ENCODE data around the gene OXNAD1. TPM values are rescaled to one million over a fixed set of nuclear protein-coding genes. Genes with fewer than 3 reads are reported as not detected.

Gene OXNAD1
- total RNA-seq, 6 experiments from 2014 or later = 8.1 to 27.2 (median 16.2) TPM

- Histone ChIP-seq H3K4me3 (no peak overlapping the region), H3K4me1 (peaks cover 0 to 56% (median 18%) of the 10 kb centered on the region in 4 donors), H3K27me3 (no peaks in the 10 kb centered on the region), H3K9me3 (no peaks in the 10 kb centered on the region), H3K36me3 (no peaks in the 10 kb centered on the region), H3K27ac (peak overlapping the region in 2 of 3 donors; percentile 66 to 87)
- intact Hi-C loops (cut with DNase I) = no loop called here
- DNase-seq (no peak), ATAC-seq (no peak)
- WGBS (ENCODE audit: insufficient coverage, low coverage, low lambda C conversion rate, missing lambda C conversion rate) = 60% methylated on average over 4 of the region's 4 CpGs
- TF ChIP-seq CTCF (IDR thresholded peaks at IDR 0.05) = no peak
- no peak for TF ChIP-seq POLR2A (IDR thresholded peaks at IDR 0.05)
These were observed 65.3 kb downstream of the OXNAD1 start for GRCh38 chr3:16330351-16330750.

GRCh38 chr3:16331319-16331883 lies 66.4 kb downstream of the OXNAD1 start:
- DNase-seq (no peak), ATAC-seq (peak; percentile 13 to 70 (median 50))
- intact Hi-C loops (cut with DNase I) = no loop called here
- peak overlapping the region; percentile 25 to 87 (median 66) for H3K27ac ChIP-seq
- no peaks in the 10 kb centered on the region for H3K27me3 ChIP-seq
- TF ChIP-seq CTCF (IDR thresholded peaks at IDR 0.05) = peak in 2 of 4 donors; percentile 8 to 28
- peak; percentile 64 for TF ChIP-seq POLR2A (IDR thresholded peaks at IDR 0.05)
- no peaks in the 10 kb centered on the region for H3K36me3 ChIP-seq
- peak overlapping the region; percentile 22 to 69 (median 44) for H3K4me3 ChIP-seq
- peaks cover 0 to 49% (median 14%) of the 10 kb centered on the region in 4 donors for H3K4me1 ChIP-seq
- 25% methylated on average over 3 of the region's 3 CpGs for WGBS (ENCODE audit: insufficient coverage, low coverage, low lambda C conversion rate, missing lambda C conversion rate)
- no peaks in the 10 kb centered on the region for H3K9me3 ChIP-seq

GRCh38 chr3:16332904-16333426 lies 68.0 kb downstream of the OXNAD1 start:
- TF ChIP-seq CTCF (IDR thresholded peaks at IDR 0.05) = no peak
- peak; percentile 63 for TF ChIP-seq POLR2A (IDR thresholded peaks at IDR 0.05)
- H3K27me3 ChIP-seq = no peaks in the 10 kb centered on the region
- ATAC-seq (peak; percentile 51 to 77 (median 65)), DNase-seq (no peak)
- intact Hi-C loops (cut with DNase I) = no loop called here
- 22% methylated on average over 1 of the region's 1 CpG for WGBS (ENCODE audit: insufficient coverage, low coverage, low lambda C conversion rate, missing lambda C conversion rate)
- H3K27ac ChIP-seq = peak overlapping the region; percentile 25 to 74 (median 66)
- no peaks in the 10 kb centered on the region for H3K9me3 ChIP-seq
- H3K36me3 ChIP-seq = no peaks in the 10 kb centered on the region
- H3K4me1 ChIP-seq = peaks cover 0 to 33% (median 11%) of the 10 kb centered on the region in 4 donors
- peak overlapping the region; percentile 22 to 69 (median 44) for H3K4me3 ChIP-seq

- Histone ChIP-seq H3K27ac (peak overlapping the region in 2 of 3 donors; percentile 15 to 66), H3K9me3 (no peaks in the 10 kb centered on the region), H3K4me1 (peaks cover 0 to 14% (median 5%) of the 10 kb centered on the region in 4 donors), H3K27me3 (no peaks in the 10 kb centered on the region), H3K4me3 (no peak overlapping the region), H3K36me3 (no peaks in the 10 kb centered on the region)
- 36% methylated on average over 4 of the region's 4 CpGs for WGBS (ENCODE audit: insufficient coverage, low coverage, low lambda C conversion rate, missing lambda C conversion rate)
- TF ChIP-seq CTCF (IDR thresholded peaks at IDR 0.05) = no peak
- no peak for TF ChIP-seq POLR2A (IDR thresholded peaks at IDR 0.05)
- ATAC-seq (no peak), DNase-seq (no peak)
- intact Hi-C loops (cut with DNase I) = no loop called here
These were observed 69.9 kb downstream of the OXNAD1 start for GRCh38 chr3:16334909-16335308.

Data from right lobe of liver (tissue), 6 donors.